GM12892 (cell line): ENCODE data around the gene PRUNE2.

ENCODE experiments used
- POLR2A ChIP-seq: IDR thresholded peaks from 2 replicates; pipeline ENCODE4 v1.6.1; 2011; ENCODE audit warnings: low read depth, low read length, control low read depth
- POLR2AphosphoS5 ChIP-seq: IDR thresholded peaks from 2 replicates; pipeline ENCODE4 v1.6.1; 2011; ENCODE audit warnings: low read depth, low read length, control low read depth
- TAF1 ChIP-seq: IDR thresholded peaks from 2 replicates; pipeline ENCODE4 v1.6.1; 2011; ENCODE audit warnings: low read depth, mild to moderate bottlenecking, control low read depth, low read length, borderline replicate concordance

DNA sequence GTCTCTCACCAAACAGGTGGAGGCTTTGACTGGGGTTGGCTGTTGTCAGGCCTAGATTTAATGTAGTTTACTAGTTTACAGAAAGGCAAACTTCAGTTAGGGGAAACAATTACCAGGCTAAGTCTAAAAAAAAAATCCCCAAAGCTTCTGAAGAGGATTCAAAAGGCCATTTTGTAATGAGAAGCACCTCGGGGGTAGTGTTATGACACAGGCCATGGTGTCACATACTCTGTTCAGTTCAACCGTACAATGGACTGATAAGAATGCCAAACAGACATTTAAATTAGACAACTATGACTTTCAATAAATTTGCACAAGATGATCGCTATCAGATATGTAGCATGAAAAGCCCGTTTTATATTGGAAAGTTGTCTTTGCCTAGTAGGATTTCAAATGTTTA is 261.7 kb downstream of the PRUNE2 start:
- TF ChIP-seq POLR2A = no peak
- TF ChIP-seq TAF1 = no peak
- no peak for TF ChIP-seq POLR2AphosphoS5
